Measurements from ENCODE around the gene FBXL16. TPM values are rescaled to one million over a fixed set of nuclear protein-coding genes. Genes with fewer than 3 reads are reported as not detected.

Gene FBXL16
- total and polyA plus RNA-seq, 2 experiments from 2014 or later, result 8.9 to 12.6 TPM

DNA sequence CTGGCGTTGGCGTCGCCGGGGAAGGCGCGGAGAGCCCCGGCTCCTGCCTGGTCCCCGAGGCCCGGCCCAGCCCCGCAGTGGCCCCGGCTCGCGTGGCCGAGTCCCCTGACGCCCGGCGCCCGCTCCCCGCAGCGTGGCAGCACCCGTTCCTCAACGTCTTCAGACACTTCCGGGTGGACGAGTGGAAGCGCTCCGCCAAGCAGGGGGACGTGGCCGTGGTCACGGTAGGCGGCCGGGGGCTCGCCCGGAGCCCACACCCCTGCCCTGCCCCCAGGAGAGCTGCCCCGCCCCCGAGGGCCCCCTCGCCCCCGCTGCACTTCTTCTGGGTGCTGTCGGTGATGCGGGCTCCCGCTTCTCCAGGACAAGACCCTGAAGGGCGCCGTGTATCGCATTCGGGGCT lies 56.0 kb downstream of the FBXL16 start:
- H3K9me2 ChIP-seq (ENCODE audit: insufficient read depth), result no peaks in the 10 kb centered on the region
- Mint-ChIP-seq H3K36me3 (ENCODE audit: low read depth) (no peaks in the 10 kb centered on the region; the same call in 2 of the 3 replicates), H3K27me3 (ENCODE audit: insufficient read depth, low read depth, poor library complexity) (peaks cover 8% of the 10 kb centered on the region), H3K27ac (no peak overlapping the region), H3K4me3 (peak overlapping the region; percentile 75), H3K9me3 (no peaks in the 10 kb centered on the region), H3K4me1 (peaks cover 3% of the 10 kb centered on the region; the same call in 1 of the 3 replicates)
- H3K4me3 ChIP-seq, result peak overlapping the region; percentile 80
- no peak for TF ChIP-seq CREB1 (CRISPR knock-in tag; IDR thresholded peaks at IDR 0.05; ENCODE audit: low read depth)
- TF ChIP-seq STAT1 (IDR thresholded peaks at IDR 0.05; ENCODE audit: unreplicated experiment), result no peak
- no peak for TF ChIP-seq NANOG (IDR thresholded peaks at IDR 0.05; ENCODE audit: borderline replicate concordance)
- TF ChIP-seq JUNB (IDR thresholded peaks at IDR 0.05; ENCODE audit: unreplicated experiment), result no peak
- TF ChIP-seq, protein P1, sequence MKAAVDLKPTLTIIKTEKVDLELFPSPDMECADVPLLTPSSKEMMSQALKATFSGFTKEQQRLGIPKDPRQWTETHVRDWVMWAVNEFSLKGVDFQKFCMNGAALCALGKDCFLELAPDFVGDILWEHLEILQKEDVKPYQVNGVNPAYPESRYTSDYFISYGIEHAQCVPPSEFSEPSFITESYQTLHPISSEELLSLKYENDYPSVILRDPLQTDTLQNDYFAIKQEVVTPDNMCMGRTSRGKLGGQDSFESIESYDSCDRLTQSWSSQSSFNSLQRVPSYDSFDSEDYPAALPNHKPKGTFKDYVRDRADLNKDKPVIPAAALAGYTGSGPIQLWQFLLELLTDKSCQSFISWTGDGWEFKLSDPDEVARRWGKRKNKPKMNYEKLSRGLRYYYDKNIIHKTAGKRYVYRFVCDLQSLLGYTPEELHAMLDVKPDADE (IDR thresholded peaks at IDR 0.05), result no peak
- TF ChIP-seq, protein P2, sequence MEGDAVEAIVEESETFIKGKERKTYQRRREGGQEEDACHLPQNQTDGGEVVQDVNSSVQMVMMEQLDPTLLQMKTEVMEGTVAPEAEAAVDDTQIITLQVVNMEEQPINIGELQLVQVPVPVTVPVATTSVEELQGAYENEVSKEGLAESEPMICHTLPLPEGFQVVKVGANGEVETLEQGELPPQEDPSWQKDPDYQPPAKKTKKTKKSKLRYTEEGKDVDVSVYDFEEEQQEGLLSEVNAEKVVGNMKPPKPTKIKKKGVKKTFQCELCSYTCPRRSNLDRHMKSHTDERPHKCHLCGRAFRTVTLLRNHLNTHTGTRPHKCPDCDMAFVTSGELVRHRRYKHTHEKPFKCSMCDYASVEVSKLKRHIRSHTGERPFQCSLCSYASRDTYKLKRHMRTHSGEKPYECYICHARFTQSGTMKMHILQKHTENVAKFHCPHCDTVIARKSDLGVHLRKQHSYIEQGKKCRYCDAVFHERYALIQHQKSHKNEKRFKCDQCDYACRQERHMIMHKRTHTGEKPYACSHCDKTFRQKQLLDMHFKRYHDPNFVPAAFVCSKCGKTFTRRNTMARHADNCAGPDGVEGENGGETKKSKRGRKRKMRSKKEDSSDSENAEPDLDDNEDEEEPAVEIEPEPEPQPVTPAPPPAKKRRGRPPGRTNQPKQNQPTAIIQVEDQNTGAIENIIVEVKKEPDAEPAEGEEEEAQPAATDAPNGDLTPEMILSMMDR (conservative IDR thresholded peaks at IDR 0.05; ENCODE audit: low read depth in 2 of 2), result no peak
- H4K20me1 ChIP-seq (replicated peaks; ENCODE audit: insufficient read depth), result no peaks in the 10 kb centered on the region
- no peak overlapping the region for H3K27ac ChIP-seq (ENCODE audit: low read depth)
- DNase-seq (ENCODE audit: low spot score) (no peak), ATAC-seq (peak; percentile 6; the same call in 1 of the 3 replicates)
- H3K4me1 ChIP-seq (ENCODE audit: insufficient read depth), result no peaks in the 10 kb centered on the region; the same call in 1 of the 2 replicates
- no peaks in the 10 kb centered on the region for H3K36me3 ChIP-seq (ENCODE audit: insufficient read depth)
- H3K27me3 ChIP-seq (ENCODE audit: insufficient read depth), result no peaks in the 10 kb centered on the region
- H3K4me2 ChIP-seq, result peak overlapping the region; percentile 95
- H2AFZ ChIP-seq, result peak overlapping the region; percentile 10; the same call in 1 of the 2 replicates
- peaks cover 11% of the 10 kb centered on the region; the same call in 1 of the 2 replicates for H3F3A ChIP-seq (replicated peaks; ENCODE audit: low read depth)
- no peaks in the 10 kb centered on the region for H3K79me2 ChIP-seq (replicated peaks; ENCODE audit: insufficient read depth)

DNA sequence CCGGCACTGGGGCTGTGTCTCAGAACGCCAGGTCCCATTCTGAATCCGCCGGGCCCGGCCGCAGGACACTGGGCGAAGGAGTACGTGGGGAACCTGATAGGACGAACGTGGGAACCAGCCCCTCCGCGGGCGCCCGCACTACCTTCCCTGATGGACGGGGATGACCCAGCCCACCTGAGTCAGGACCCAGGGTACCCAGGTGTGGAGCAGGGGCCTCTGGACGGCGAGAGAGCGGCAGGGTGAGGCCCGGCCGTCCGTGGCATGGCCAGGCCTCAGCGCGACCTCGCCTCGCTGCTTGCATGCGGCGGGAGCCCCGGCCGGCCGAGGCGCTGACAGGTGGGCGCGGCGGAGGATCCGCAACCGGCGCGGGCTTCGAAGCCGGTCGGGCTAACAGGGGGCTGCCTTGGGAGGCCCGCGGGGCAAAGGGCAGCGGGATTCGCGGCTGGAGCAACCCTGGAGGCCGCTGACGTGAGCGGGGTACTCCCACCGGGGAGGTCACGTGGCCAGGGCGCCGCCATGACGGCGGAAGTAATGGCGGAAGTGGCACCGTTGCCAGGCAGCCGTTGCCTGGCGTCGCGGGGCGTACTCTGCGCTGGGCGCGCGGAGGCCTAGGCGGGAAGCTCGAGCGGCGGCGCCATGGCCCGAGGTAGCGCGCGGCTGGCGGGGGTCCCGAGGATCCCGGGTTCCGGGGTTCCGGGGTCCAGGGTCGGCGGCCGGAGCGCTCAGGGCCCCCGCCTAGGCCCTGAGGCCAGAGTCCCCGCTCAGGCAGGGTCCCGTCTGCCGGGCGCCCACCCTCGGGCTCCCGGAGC lies 56.6 kb downstream of the FBXL16 start, which contains the start of gene WDR90:
Gene WDR90, plus strand, starts transcription at position 585 of the 809 bp plus-strand sequence. Its CDS starts 52 bp downstream, at position 637.
- DNase-seq (ENCODE audit: low spot score), result peak; percentile 97
- peaks cover 8% of the 10 kb centered on the region for H3K27me3 Mint-ChIP-seq (ENCODE audit: insufficient read depth, low read depth, poor library complexity)
- TF ChIP-seq JUNB (IDR thresholded peaks at IDR 0.05; ENCODE audit: unreplicated experiment) (no peak), POLR2AphosphoS5 (IDR thresholded peaks at IDR 0.05; ENCODE audit: low read depth) (peak; percentile 61), ZNF114 (CRISPR knock-in tag; IDR thresholded peaks at IDR 0.05) (no peak), CREB1 (CRISPR knock-in tag; IDR thresholded peaks at IDR 0.05; ENCODE audit: low read depth) (peak; percentile 86), EZH2 (IDR thresholded peaks at IDR 0.05; ENCODE audit: low read depth, unreplicated experiment) (no peak), NANOG (IDR thresholded peaks at IDR 0.05; ENCODE audit: borderline replicate concordance) (no peak)
- TF ChIP-seq, protein P3, sequence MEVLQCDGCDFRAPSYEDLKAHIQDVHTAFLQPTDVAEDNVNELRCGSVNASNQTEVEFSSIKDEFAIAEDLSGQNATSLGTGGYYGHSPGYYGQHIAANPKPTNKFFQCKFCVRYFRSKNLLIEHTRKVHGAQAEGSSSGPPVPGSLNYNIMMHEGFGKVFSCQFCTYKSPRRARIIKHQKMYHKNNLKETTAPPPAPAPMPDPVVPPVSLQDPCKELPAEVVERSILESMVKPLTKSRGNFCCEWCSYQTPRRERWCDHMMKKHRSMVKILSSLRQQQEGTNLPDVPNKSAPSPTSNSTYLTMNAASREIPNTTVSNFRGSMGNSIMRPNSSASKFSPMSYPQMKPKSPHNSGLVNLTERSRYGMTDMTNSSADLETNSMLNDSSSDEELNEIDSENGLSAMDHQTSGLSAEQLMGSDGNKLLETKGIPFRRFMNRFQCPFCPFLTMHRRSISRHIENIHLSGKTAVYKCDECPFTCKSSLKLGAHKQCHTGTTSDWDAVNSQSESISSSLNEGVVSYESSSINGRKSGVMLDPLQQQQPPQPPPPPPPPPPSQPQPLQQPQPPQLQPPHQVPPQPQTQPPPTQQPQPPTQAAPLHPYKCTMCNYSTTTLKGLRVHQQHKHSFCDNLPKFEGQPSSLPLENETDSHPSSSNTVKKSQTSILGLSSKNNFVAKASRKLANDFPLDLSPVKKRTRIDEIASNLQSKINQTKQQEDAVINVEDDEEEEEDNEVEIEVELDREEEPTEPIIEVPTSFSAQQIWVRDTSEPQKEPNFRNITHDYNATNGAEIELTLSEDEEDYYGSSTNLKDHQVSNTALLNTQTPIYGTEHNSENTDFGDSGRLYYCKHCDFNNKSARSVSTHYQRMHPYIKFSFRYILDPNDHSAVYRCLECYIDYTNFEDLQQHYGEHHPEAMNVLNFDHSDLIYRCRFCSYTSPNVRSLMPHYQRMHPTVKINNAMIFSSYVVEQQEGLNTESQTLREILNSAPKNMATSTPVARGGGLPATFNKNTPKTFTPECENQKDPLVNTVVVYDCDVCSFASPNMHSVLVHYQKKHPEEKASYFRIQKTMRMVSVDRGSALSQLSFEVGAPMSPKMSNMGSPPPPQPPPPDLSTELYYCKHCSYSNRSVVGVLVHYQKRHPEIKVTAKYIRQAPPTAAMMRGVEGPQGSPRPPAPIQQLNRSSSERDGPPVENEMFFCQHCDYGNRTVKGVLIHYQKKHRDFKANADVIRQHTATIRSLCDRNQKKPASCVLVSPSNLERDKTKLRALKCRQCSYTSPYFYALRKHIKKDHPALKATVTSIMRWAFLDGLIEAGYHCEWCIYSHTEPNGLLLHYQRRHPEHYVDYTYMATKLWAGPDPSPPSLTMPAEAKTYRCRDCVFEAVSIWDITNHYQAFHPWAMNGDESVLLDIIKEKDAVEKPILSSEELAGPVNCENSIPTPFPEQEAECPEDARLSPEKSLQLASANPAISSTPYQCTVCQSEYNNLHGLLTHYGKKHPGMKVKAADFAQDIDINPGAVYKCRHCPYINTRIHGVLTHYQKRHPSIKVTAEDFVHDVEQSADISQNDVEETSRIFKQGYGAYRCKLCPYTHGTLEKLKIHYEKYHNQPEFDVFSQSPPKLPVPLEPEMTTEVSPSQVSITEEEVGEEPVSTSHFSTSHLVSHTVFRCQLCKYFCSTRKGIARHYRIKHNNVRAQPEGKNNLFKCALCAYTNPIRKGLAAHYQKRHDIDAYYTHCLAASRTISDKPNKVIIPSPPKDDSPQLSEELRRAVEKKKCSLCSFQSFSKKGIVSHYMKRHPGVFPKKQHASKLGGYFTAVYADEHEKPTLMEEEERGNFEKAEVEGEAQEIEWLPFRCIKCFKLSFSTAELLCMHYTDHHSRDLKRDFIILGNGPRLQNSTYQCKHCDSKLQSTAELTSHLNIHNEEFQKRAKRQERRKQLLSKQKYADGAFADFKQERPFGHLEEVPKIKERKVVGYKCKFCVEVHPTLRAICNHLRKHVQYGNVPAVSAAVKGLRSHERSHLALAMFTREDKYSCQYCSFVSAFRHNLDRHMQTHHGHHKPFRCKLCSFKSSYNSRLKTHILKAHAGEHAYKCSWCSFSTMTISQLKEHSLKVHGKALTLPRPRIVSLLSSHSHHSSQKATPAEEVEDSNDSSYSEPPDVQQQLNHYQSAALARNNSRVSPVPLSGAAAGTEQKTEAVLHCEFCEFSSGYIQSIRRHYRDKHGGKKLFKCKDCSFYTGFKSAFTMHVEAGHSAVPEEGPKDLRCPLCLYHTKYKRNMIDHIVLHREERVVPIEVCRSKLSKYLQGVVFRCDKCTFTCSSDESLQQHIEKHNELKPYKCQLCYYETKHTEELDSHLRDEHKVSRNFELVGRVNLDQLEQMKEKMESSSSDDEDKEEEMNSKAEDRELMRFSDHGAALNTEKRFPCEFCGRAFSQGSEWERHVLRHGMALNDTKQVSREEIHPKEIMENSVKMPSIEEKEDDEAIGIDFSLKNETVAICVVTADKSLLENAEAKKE (CRISPR knock-in tag; IDR thresholded peaks at IDR 0.05), result no peak

More for the DNA sequence above, 56.6 kb downstream of the FBXL16 start, which contains the start of gene WDR90:
- Histone ChIP-seq H3F3A (replicated peaks; ENCODE audit: low read depth) (peaks cover 11% of the 10 kb centered on the region; the same call in 1 of the 2 replicates), H3K36me3 (ENCODE audit: insufficient read depth) (no peaks in the 10 kb centered on the region), H2AFZ (peak within 1 kb of the TSS; percentile 63), H3K4me3 (peak within 1 kb of the TSS; percentile 80), H4K20me1 (replicated peaks; ENCODE audit: insufficient read depth) (no peaks in the 10 kb centered on the region; the same call in 1 of the 2 replicates), H3K27me3 (ENCODE audit: insufficient read depth) (no peaks in the 10 kb centered on the region), H3K4me2 (peak within 1 kb of the TSS; percentile 95), H3K9me2 (ENCODE audit: insufficient read depth) (no peaks in the 10 kb centered on the region), H3K4me1 (ENCODE audit: insufficient read depth) (no peaks in the 10 kb centered on the region; the same call in 1 of the 2 replicates), H3K27ac (ENCODE audit: low read depth) (0 out of 2 replicates have a peak within 1 kb of the TSS, but pooled peaks have one; percentile 66), H3K79me2 (replicated peaks; ENCODE audit: insufficient read depth) (peaks cover 2% of the 10 kb centered on the region; the same call in 1 of the 2 replicates)
- Mint-ChIP-seq H3K36me3 (ENCODE audit: low read depth) (no peaks in the 10 kb centered on the region; the same call in 2 of the 3 replicates), H3K27ac (peak within 1 kb of the TSS; percentile 82), H3K4me1 (peaks cover 3% of the 10 kb centered on the region; the same call in 1 of the 3 replicates), H3K9me3 (no peaks in the 10 kb centered on the region), H3K4me3 (peak within 1 kb of the TSS; percentile 84)
- ATAC-seq, result peak; percentile 81

All from GM23338 (cell line).